Measurements from ENCODE around the gene GDI1.
A peak's percentile ranks its signal among the peaks of the same experiment; 100 is the strongest.

The GDI1 gene

GRCh38 chrX:154439841-154440240 is 2.9 kb downstream of the GDI1 start:
- ATAC-seq (no peak), DNase-seq (no peak)
- Mint-ChIP-seq H3K27ac (no peak overlapping the region), H3K4me3 (no peak overlapping the region), H3K9me3 (no peaks in the 10 kb centered on the region), H3K27me3 (no peaks in the 10 kb centered on the region), H3K36me3 (ENCODE audit: low read depth) (peaks cover 5% of the 10 kb centered on the region), H3K4me1 (peaks cover 18% of the 10 kb centered on the region)

GRCh38 chrX:154440623-154441357 is 3.8 kb downstream of the GDI1 start:
- H3K27me3 Mint-ChIP-seq = no peaks in the 10 kb centered on the region
- no peaks in the 10 kb centered on the region for H3K9me3 Mint-ChIP-seq
- no peak for ATAC-seq
- H3K36me3 Mint-ChIP-seq (ENCODE audit: low read depth) = peaks cover 5% of the 10 kb centered on the region
- no peak overlapping the region for H3K4me3 Mint-ChIP-seq
- no peak overlapping the region for H3K27ac Mint-ChIP-seq
- H3K4me1 Mint-ChIP-seq = peaks cover 18% of the 10 kb centered on the region
- DNase-seq = no peak

- H3K27ac Mint-ChIP-seq = no peak overlapping the region
- H3K4me3 Mint-ChIP-seq = no peak overlapping the region
- H3K9me3 Mint-ChIP-seq = no peaks in the 10 kb centered on the region
- peaks cover 5% of the 10 kb centered on the region for H3K36me3 Mint-ChIP-seq (ENCODE audit: low read depth)
- H3K27me3 Mint-ChIP-seq = no peaks in the 10 kb centered on the region
- peaks cover 15% of the 10 kb centered on the region for H3K4me1 Mint-ChIP-seq
- DNase-seq (no peak), ATAC-seq (no peak)
These were observed 4.6 kb downstream of the GDI1 start for GRCh38 chrX:154441564-154441963.

- no peak overlapping the region for H3K27ac Mint-ChIP-seq
- no peak for ATAC-seq
- no peaks in the 10 kb centered on the region for H3K27me3 Mint-ChIP-seq
- DNase-seq = no peak
- H3K9me3 Mint-ChIP-seq = no peaks in the 10 kb centered on the region
- H3K4me3 Mint-ChIP-seq = no peak overlapping the region
- H3K36me3 Mint-ChIP-seq (ENCODE audit: low read depth) = peaks cover 7% of the 10 kb centered on the region
- peaks cover 15% of the 10 kb centered on the region for H3K4me1 Mint-ChIP-seq
These were observed 5.2 kb downstream of the GDI1 start for GRCh38 chrX:154441984-154442707.

- H3K4me3 Mint-ChIP-seq = peak overlapping the region; percentile 64
- H3K27ac Mint-ChIP-seq = no peak overlapping the region
- peaks cover 9% of the 10 kb centered on the region for H3K36me3 Mint-ChIP-seq (ENCODE audit: low read depth)
- H3K4me1 Mint-ChIP-seq = peaks cover 10% of the 10 kb centered on the region
- ATAC-seq = peak; percentile 22
- DNase-seq = no peak
- no peaks in the 10 kb centered on the region for H3K27me3 Mint-ChIP-seq
- no peaks in the 10 kb centered on the region for H3K9me3 Mint-ChIP-seq
These were observed 6.5 kb downstream of the GDI1 start for GRCh38 chrX:154443479-154443910.

GRCh38 chrX:154443992-154444754 is 7.2 kb downstream of the GDI1 start, which contains the start of gene FAM50A:
TSS of gene FAM50A (plus strand) at chrX:154444141. CDS start at chrX:154444236, 95 bp downstream.
- H3K4me3 Mint-ChIP-seq = peak within 1 kb of the TSS; percentile 66
- H3K4me1 Mint-ChIP-seq = peaks cover 10% of the 10 kb centered on the region
- DNase-seq (peak; percentile 80), ATAC-seq (peak; percentile 79)
- H3K27ac Mint-ChIP-seq = no peak within 1 kb of the TSS
- peaks cover 9% of the 10 kb centered on the region for H3K36me3 Mint-ChIP-seq (ENCODE audit: low read depth)
- no peaks in the 10 kb centered on the region for H3K27me3 Mint-ChIP-seq
- H3K9me3 Mint-ChIP-seq = no peaks in the 10 kb centered on the region

- Mint-ChIP-seq H3K27ac (no peak overlapping the region), H3K9me3 (no peaks in the 10 kb centered on the region), H3K4me3 (peak overlapping the region; percentile 66), H3K27me3 (no peaks in the 10 kb centered on the region), H3K4me1 (peaks cover 10% of the 10 kb centered on the region), H3K36me3 (ENCODE audit: low read depth) (peaks cover 10% of the 10 kb centered on the region)
- ATAC-seq (no peak), DNase-seq (no peak)
These were observed 7.8 kb downstream of the GDI1 start for GRCh38 chrX:154444755-154445246.

- peak overlapping the region; percentile 8 for H3K4me3 Mint-ChIP-seq
- H3K27ac Mint-ChIP-seq = no peak overlapping the region
- peaks cover 8% of the 10 kb centered on the region for H3K4me1 Mint-ChIP-seq
- ATAC-seq = no peak
- DNase-seq = no peak
- peaks cover 8% of the 10 kb centered on the region for H3K36me3 Mint-ChIP-seq (ENCODE audit: low read depth)
- H3K9me3 Mint-ChIP-seq = no peaks in the 10 kb centered on the region
- H3K27me3 Mint-ChIP-seq = no peaks in the 10 kb centered on the region
These were observed 8.8 kb downstream of the GDI1 start for GRCh38 chrX:154445776-154446175.

- no peak overlapping the region for H3K4me3 Mint-ChIP-seq
- H3K36me3 Mint-ChIP-seq (ENCODE audit: low read depth) = peaks cover 8% of the 10 kb centered on the region
- no peak overlapping the region for H3K27ac Mint-ChIP-seq
- ATAC-seq (no peak), DNase-seq (no peak)
- no peaks in the 10 kb centered on the region for H3K27me3 Mint-ChIP-seq
- peaks cover 8% of the 10 kb centered on the region for H3K4me1 Mint-ChIP-seq
- no peaks in the 10 kb centered on the region for H3K9me3 Mint-ChIP-seq
These were observed 9.5 kb downstream of the GDI1 start for GRCh38 chrX:154446430-154446829.

GRCh38 chrX:154448484-154448883 is 11.5 kb downstream of the GDI1 start:
- H3K36me3 Mint-ChIP-seq (ENCODE audit: low read depth) = peaks cover 5% of the 10 kb centered on the region
- no peak for ATAC-seq

GRCh38 chrX:154449618-154450017 is 12.7 kb downstream of the GDI1 start:
- ATAC-seq (no peak), DNase-seq (no peak)
- Mint-ChIP-seq H3K27ac (no peak overlapping the region), H3K4me3 (no peak overlapping the region), H3K4me1 (peaks cover 3% of the 10 kb centered on the region), H3K9me3 (no peaks in the 10 kb centered on the region), H3K27me3 (no peaks in the 10 kb centered on the region), H3K36me3 (ENCODE audit: low read depth) (peaks cover 5% of the 10 kb centered on the region)

More at GRCh38 chrX:154448484-154448883, 11.5 kb downstream of the GDI1 start:
- H3K9me3 Mint-ChIP-seq = no peaks in the 10 kb centered on the region
- peaks cover 4% of the 10 kb centered on the region for H3K4me1 Mint-ChIP-seq
- H3K27ac Mint-ChIP-seq = no peak overlapping the region
- H3K27me3 Mint-ChIP-seq = no peaks in the 10 kb centered on the region
- DNase-seq = no peak
- H3K4me3 Mint-ChIP-seq = no peak overlapping the region

- peaks cover 5% of the 10 kb centered on the region for H3K36me3 Mint-ChIP-seq (ENCODE audit: low read depth)
- DNase-seq = no peak
- H3K27me3 Mint-ChIP-seq = no peaks in the 10 kb centered on the region
- no peaks in the 10 kb centered on the region for H3K9me3 Mint-ChIP-seq
- no peak overlapping the region for H3K4me3 Mint-ChIP-seq
- H3K4me1 Mint-ChIP-seq = peaks cover 3% of the 10 kb centered on the region
- H3K27ac Mint-ChIP-seq = no peak overlapping the region
- no peak for ATAC-seq
These were observed 13.4 kb downstream of the GDI1 start for GRCh38 chrX:154450312-154450711.

- H3K9me3 Mint-ChIP-seq = no peaks in the 10 kb centered on the region
- H3K4me3 Mint-ChIP-seq = no peak overlapping the region
- no peak overlapping the region for H3K27ac Mint-ChIP-seq
- H3K36me3 Mint-ChIP-seq (ENCODE audit: low read depth) = peaks cover 2% of the 10 kb centered on the region
- H3K27me3 Mint-ChIP-seq = no peaks in the 10 kb centered on the region
- DNase-seq (no peak), ATAC-seq (no peak)
- peaks cover 4% of the 10 kb centered on the region for H3K4me1 Mint-ChIP-seq
These were observed 15.9 kb downstream of the GDI1 start for GRCh38 chrX:154452823-154453222.

- peak; percentile 53 for DNase-seq
- Mint-ChIP-seq H3K4me3 (peak overlapping the region; percentile 88), H3K27me3 (no peaks in the 10 kb centered on the region), H3K27ac (peak overlapping the region; percentile 91), H3K9me3 (no peaks in the 10 kb centered on the region), H3K4me1 (peaks cover 9% of the 10 kb centered on the region), H3K36me3 (ENCODE audit: low read depth) (peaks cover 2% of the 10 kb centered on the region)
- peak; percentile 55 for ATAC-seq
These were observed 20.6 kb downstream of the GDI1 start for GRCh38 chrX:154457491-154458115.
